K562 (cell line): Measurements from ENCODE around the gene SLX9. TPM values are rescaled to one million over a fixed set of nuclear protein-coding genes. Genes with fewer than 3 reads are reported as not detected.

Source experiments
- DEAF1 ChIP-seq: fragments of 450-650 bp; formaldehyde crosslinking; IDR thresholded peaks from 2 replicates; pipeline ENCODE4 v1.4.0; 2020; ENCODE audit warnings: mild to moderate bottlenecking, moderate library complexity
- FOXK2 ChIP-seq, 2 experiments: fragments of 450-650 bp; IDR thresholded peaks in 1 of 2; conservative IDR thresholded peaks in 1 of 2; 2 replicates each; pipeline ENCODE4 v1.6.1; 2016; ENCODE audit warnings: low read depth in 2 of 2, mild to moderate bottlenecking in 1 of 2
- KLF16 ChIP-seq: IDR thresholded peaks from 2 replicates; pipeline ENCODE4 v1.6.1; 2016; ENCODE audit warnings: antibody characterized with exemption
- MIER1 ChIP-seq: fragments of 450-650 bp; IDR thresholded peaks from 2 replicates; pipeline ENCODE4 v1.6.1; 2016; ENCODE audit warnings: antibody characterized with exemption, mild to moderate bottlenecking, low read depth
- PKNOX1 ChIP-seq: fragments of 450-650 bp; IDR thresholded peaks from 2 replicates; pipeline ENCODE4 v1.6.1; 2016
- RAD51 ChIP-seq: fragments of 450-650 bp; IDR thresholded peaks from 2 replicates; pipeline ENCODE4 v1.7.1; 2016; ENCODE audit warnings: low read depth, mild to moderate bottlenecking, borderline replicate concordance
- ZBTB12 ChIP-seq: fragments of 250-450 bp; sonication (Bioruptor Pico); IDR thresholded peaks from 2 replicates; pipeline ENCODE4 v1.4.0; 2020
- polyA plus RNA-seq, 8 experiments: library from polyadenylated mRNA; depleted of rRNA in 4 of 8; stranded (reverse) in 5 of 8; unstranded in 3 of 8; fragments of >200 nt; fragmentation: Nextera tagmentation in 2 of 8; fragmentation: Illumina TruSeq in 1 of 8; extraction: Ambion mirVana in 2 of 8; extraction: Trizol in 1 of 8; gene quantifications; 2 replicates each; pipeline versions ENCODE4 v1.2.1 to v1.2.3, GENCODE V29; 2011 to 2014; ENCODE audit warnings: inconsistent platforms in 1 of 8, missing spikeins in 1 of 8
- total RNA-seq, 7 experiments: library from RNA; depleted of rRNA in 6 of 7; stranded (reverse); fragments of >200 nt in 6 of 7; fragmentation: Illumina TruSeq in 2 of 7; extraction: Trizol in 2 of 7; gene quantifications; 2 replicates each; pipeline versions ENCODE4 v1.2.1 to v1.2.3, GENCODE V29; 2011 to 2021; ENCODE audit warnings: low replicate concordance in 1 of 7

SLX9 gene
- total and polyA plus RNA-seq, 9 of the 15 experiments (the other 6 are each of a cell fraction or from before 2014, with no cell fraction given) = 1.2 to 75.5 (median 16.5) TPM

GRCh38 chr21:44911384-44912157 is 28.3 kb upstream of the SLX9 start (continued):
- TF ChIP-seq PKNOX1 (no peak), RAD51 (no peak), DEAF1 (peak; percentile 55; the same call in 1 of the 2 replicates), ZBTB12 (no peak), FOXK2 (conservative IDR thresholded peaks at IDR 0.05 in 1 of 2, IDR thresholded peaks at IDR 0.05 in 1 of 2; ENCODE audit: low read depth in 2 of 2) (no peak), KLF16 (peak; percentile 62), MIER1 (no peak)
- TF ChIP-seq, all 486 proteins: peak for 37
